GM19455 (cell line): ENCODE data around the gene TNFRSF4.
"Not testable (repeated sequence)": the region's sequence is repeated elsewhere in the genome, so short reads cannot be mapped to it uniquely, and the experiment has no call there.

Experiments
- ATAC-seq: cut with Tn5 transposase; IDR thresholded peaks from one replicate; pipeline ENCODE4 v1.9.1; 2021; ENCODE audit not compliant: unreplicated experiment

TNFRSF4 gene

GRCh38 chr1:1204425-1204920, 9.5 kb downstream of the TNFRSF4 start:
- no peak for ATAC-seq

GRCh38 chr1:1203561-1204424, 10.2 kb downstream of the TNFRSF4 start:
- no peak for ATAC-seq

- ATAC-seq, result no peak
Observed at GRCh38 chr1:1202831-1203560, 11.0 kb downstream of the TNFRSF4 start.

GRCh38 chr1:1200876-1201810, 12.8 kb downstream of the TNFRSF4 start:
- no peak for ATAC-seq

- no peak for ATAC-seq
Observed at GRCh38 chr1:1199961-1200875, 13.7 kb downstream of the TNFRSF4 start.

- no peak for ATAC-seq
Observed at GRCh38 chr1:1199141-1199960, 14.6 kb downstream of the TNFRSF4 start.

- ATAC-seq, result no peak
Observed at GRCh38 chr1:1198423-1199140, 15.4 kb downstream of the TNFRSF4 start.

GRCh38 chr1:1197551-1198422, 16.2 kb downstream of the TNFRSF4 start:
- no peak for ATAC-seq

- no peak for ATAC-seq
Observed at GRCh38 chr1:1197188-1197500, 16.8 kb downstream of the TNFRSF4 start.

GRCh38 chr1:1196431-1197187, 17.3 kb downstream of the TNFRSF4 start:
- ATAC-seq, result no peak

- not testable (repeated sequence) for ATAC-seq
Observed at GRCh38 chr1:1195726-1196125, 18.2 kb downstream of the TNFRSF4 start.

GRCh38 chr1:1194723-1195122, 19.2 kb downstream of the TNFRSF4 start:
- no peak for ATAC-seq

- ATAC-seq, result no peak
Observed at GRCh38 chr1:1191734-1192133, 22.2 kb downstream of the TNFRSF4 start.

- no peak for ATAC-seq
Observed at GRCh38 chr1:1189111-1189510, 24.8 kb downstream of the TNFRSF4 start.

GRCh38 chr1:1187938-1188337, 26.0 kb downstream of the TNFRSF4 start:
- ATAC-seq, result no peak

- no peak for ATAC-seq
Observed at GRCh38 chr1:1185101-1185765, 28.7 kb downstream of the TNFRSF4 start.
